HepG2 (cell line): ENCODE measurements around the gene POLA2. TPM values are rescaled to one million over a fixed set of nuclear protein-coding genes. Genes with fewer than 3 reads are reported as not detected.

Experiments
- CHD2 ChIP-seq: IDR thresholded peaks from 2 replicates; pipeline ENCODE4 v1.6.1; 2011; ENCODE audit warnings: low read depth, low read length, improper control_type of control experiment
- FOXK2 ChIP-seq: fragments of 450-650 bp; IDR thresholded peaks from 2 replicates; pipeline ENCODE4 v1.6.1; 2016
- FOXO1 ChIP-seq: sonication (generic); formaldehyde crosslinking; IDR thresholded peaks from 2 replicates; pipeline ENCODE4 v1.4.0; 2020; ENCODE audit warnings: missing genetic modification reagents
- FOXP1 ChIP-seq, 2 experiments: fragments of 450-650 bp in 1 of 2; IDR thresholded peaks; 2 replicates each; pipeline ENCODE4 v1.6.1; 2017 to 2018; ENCODE audit warnings: antibody characterized with exemption in 1 of 2
- HNF4A ChIP-seq: sonication (generic); formaldehyde crosslinking; IDR thresholded peaks from 2 replicates; pipeline ENCODE4 v1.4.0; 2020; ENCODE audit warnings: missing genetic modification reagents
- IRX3 ChIP-seq: sonication (generic); formaldehyde crosslinking; IDR thresholded peaks from 2 replicates; pipeline ENCODE4 v1.8.1; 2023; ENCODE audit warnings: mild to moderate bottlenecking, low read depth, missing genetic modification reagents, borderline replicate concordance
- JUN ChIP-seq: sonication (generic); formaldehyde crosslinking; IDR thresholded peaks from 2 replicates; pipeline ENCODE4 v1.4.0; 2020; ENCODE audit warnings: mild to moderate bottlenecking, missing genetic modification reagents
- PITX1 ChIP-seq: sonication (generic); formaldehyde crosslinking; IDR thresholded peaks from 2 replicates; pipeline ENCODE4 v1.5.1; 2020; ENCODE audit warnings: mild to moderate bottlenecking, missing genetic modification reagents
- POLR2G ChIP-seq: fragments of 200-400 bp; formaldehyde crosslinking; IDR thresholded peaks from 2 replicates; pipeline ENCODE4 v1.6.1; 2018; ENCODE audit warnings: mild to moderate bottlenecking, low read depth, low read length, moderate library complexity
- SIX1 ChIP-seq: sonication (generic); formaldehyde crosslinking; IDR thresholded peaks from 2 replicates; pipeline ENCODE4 v1.4.0; 2020; ENCODE audit warnings: missing genetic modification reagents, borderline replicate concordance
- SNAPC5 ChIP-seq: sonication (generic); formaldehyde crosslinking; IDR thresholded peaks from 2 replicates; pipeline ENCODE4 v1.8.1; 2023; ENCODE audit warnings: mild to moderate bottlenecking, missing genetic modification reagents, borderline replicate concordance
- SP140L ChIP-seq: sonication (generic); formaldehyde crosslinking; IDR thresholded peaks from 2 replicates; pipeline ENCODE4 v1.4.0; 2020; ENCODE audit warnings: missing genetic modification reagents, borderline replicate concordance
- TGIF2 ChIP-seq: IDR thresholded peaks from 2 replicates; pipeline ENCODE4 v1.6.1; 2016; ENCODE audit warnings: control low read depth, missing compliant biosample characterization
- ZBTB3 ChIP-seq: sonication (generic); formaldehyde crosslinking; IDR thresholded peaks from 2 replicates; pipeline ENCODE4 v1.4.0; 2020; ENCODE audit warnings: low read depth, mild to moderate bottlenecking, moderate library complexity, missing genetic modification reagents, borderline replicate concordance
- ZEB1 ChIP-seq: IDR thresholded peaks from 2 replicates; pipeline ENCODE4 v1.6.1; 2012; ENCODE audit warnings: mild to moderate bottlenecking, low read depth, inconsistent platforms; ENCODE audit not compliant: insufficient replicate concordance
- ZFP37 ChIP-seq: sonication (generic); formaldehyde crosslinking; IDR thresholded peaks from 2 replicates; pipeline ENCODE4 v1.4.0; 2020; ENCODE audit warnings: missing genetic modification reagents, borderline replicate concordance
- ZFP41 ChIP-seq: sonication (generic); formaldehyde crosslinking; IDR thresholded peaks from 2 replicates; pipeline ENCODE4 v1.4.0; 2020; ENCODE audit warnings: mild to moderate bottlenecking, missing genetic modification reagents, borderline replicate concordance
- ZFP91 ChIP-seq: sonication (generic); formaldehyde crosslinking; IDR thresholded peaks from 2 replicates; pipeline ENCODE4 v1.9.0; 2022; ENCODE audit warnings: missing genetic modification reagents, mild to moderate bottlenecking, borderline replicate concordance
- ZNF121 ChIP-seq: sonication (generic); formaldehyde crosslinking; IDR thresholded peaks from 2 replicates; pipeline ENCODE4 v1.5.0; 2020; ENCODE audit warnings: mild to moderate bottlenecking, missing genetic modification reagents
- ZNF331 ChIP-seq: sonication (generic); formaldehyde crosslinking; IDR thresholded peaks from 2 replicates; pipeline ENCODE4 v1.4.0; 2020; ENCODE audit warnings: missing genetic modification reagents
- ZNF335 ChIP-seq: sonication (generic); formaldehyde crosslinking; IDR thresholded peaks from 2 replicates; pipeline ENCODE4 v1.4.0; 2020; ENCODE audit warnings: missing genetic modification reagents
- ZNF577 ChIP-seq: sonication (generic); formaldehyde crosslinking; IDR thresholded peaks from 2 replicates; pipeline ENCODE4 v1.4.0; 2020; ENCODE audit warnings: mild to moderate bottlenecking, low read depth, missing genetic modification reagents, borderline replicate concordance
- ZNF580 ChIP-seq: IDR thresholded peaks from 2 replicates; pipeline ENCODE4 v1.6.1; 2016; ENCODE audit warnings: low read depth, borderline replicate concordance
- ZNF713 ChIP-seq: sonication (generic); formaldehyde crosslinking; IDR thresholded peaks from 2 replicates; pipeline ENCODE4 v1.4.0; 2020; ENCODE audit warnings: mild to moderate bottlenecking, missing genetic modification reagents
- ZNF850 ChIP-seq: sonication (generic); formaldehyde crosslinking; conservative IDR thresholded peaks from 2 replicates; pipeline ENCODE4 v1.9.0; 2021; ENCODE audit warnings: mild to moderate bottlenecking, missing genetic modification reagents
- polyA plus RNA-seq, 8 experiments: library from polyadenylated mRNA; depleted of rRNA in 3 of 8; stranded (reverse) in 7 of 8; unstranded in 1 of 8; fragments of >200 nt; fragmentation: Illumina TruSeq in 4 of 8; extraction: Trizol in 4 of 8; gene quantifications; 2 replicates each; pipeline versions ENCODE4 v1.2.1 to v1.2.3, GENCODE V29; 2011 to 2016; ENCODE audit warnings: low read depth in 4 of 8, missing spikeins in 1 of 8, mixed read lengths in 1 of 8; ENCODE audit not compliant: insufficient read depth in 1 of 8
- total RNA-seq, 5 experiments: library from RNA; depleted of rRNA; stranded (reverse); fragments of >200 nt; fragmentation: Illumina TruSeq; extraction: Trizol; gene quantifications; 2 replicates each; pipeline ENCODE4 v1.2.3, GENCODE V29; 2016; ENCODE audit warnings: low read depth in 1 of 5
- TF ChIP-seq, protein P1 (sequence below): IDR thresholded peaks from 2 replicates; pipeline ENCODE4 v1.6.1; 2016; ENCODE audit warnings: low read depth, control low read depth
- TF ChIP-seq, protein P2 (sequence below): sonication (generic); formaldehyde crosslinking; IDR thresholded peaks from 2 replicates; pipeline ENCODE4 v1.8.0; 2022; ENCODE audit warnings: mild to moderate bottlenecking, missing genetic modification reagents, moderate library complexity

POLA2 gene
- total and polyA plus RNA-seq, 2 of the 13 experiments (the other 11 are each of a cell fraction or from before 2014, with no cell fraction given), result 9.7 to 15.6 TPM

- no peak; the same call in 1 of the 2 replicates for TF ChIP-seq FOXO1 (CRISPR knock-in tag)
- TF ChIP-seq ZFP37 (CRISPR knock-in tag), result no peak
- TF ChIP-seq, protein P1, sequence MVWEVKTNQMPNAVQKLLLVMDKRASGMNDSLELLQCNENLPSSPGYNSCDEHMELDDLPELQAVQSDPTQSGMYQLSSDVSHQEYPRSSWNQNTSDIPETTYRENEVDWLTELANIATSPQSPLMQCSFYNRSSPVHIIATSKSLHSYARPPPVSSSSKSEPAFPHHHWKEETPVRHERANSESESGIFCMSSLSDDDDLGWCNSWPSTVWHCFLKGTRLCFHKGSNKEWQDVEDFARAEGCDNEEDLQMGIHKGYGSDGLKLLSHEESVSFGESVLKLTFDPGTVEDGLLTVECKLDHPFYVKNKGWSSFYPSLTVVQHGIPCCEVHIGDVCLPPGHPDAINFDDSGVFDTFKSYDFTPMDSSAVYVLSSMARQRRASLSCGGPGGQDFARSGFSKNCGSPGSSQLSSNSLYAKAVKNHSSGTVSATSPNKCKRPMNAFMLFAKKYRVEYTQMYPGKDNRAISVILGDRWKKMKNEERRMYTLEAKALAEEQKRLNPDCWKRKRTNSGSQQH, result peak; percentile 78; the same call in 1 of the 2 replicates
- peak; percentile 55; the same call in 1 of the 2 replicates for TF ChIP-seq TGIF2
- TF ChIP-seq FOXK2, result no peak
- TF ChIP-seq ZNF713 (CRISPR knock-in tag), result no peak
- TF ChIP-seq ZNF850 (CRISPR knock-in tag), result no peak
- peak; percentile 64 for TF ChIP-seq ZBTB3
- no peak for TF ChIP-seq ZFP41
- no peak for TF ChIP-seq SNAPC5 (CRISPR knock-in tag)
- no peak for TF ChIP-seq ZNF577 (CRISPR knock-in tag)
- TF ChIP-seq FOXP1 (IDR thresholded peaks at IDR 0.05), result no peak
- TF ChIP-seq FOXP1 (CRISPR knock-in tag; IDR thresholded peaks at IDR 0.05), result no peak
- TF ChIP-seq, protein P2, sequence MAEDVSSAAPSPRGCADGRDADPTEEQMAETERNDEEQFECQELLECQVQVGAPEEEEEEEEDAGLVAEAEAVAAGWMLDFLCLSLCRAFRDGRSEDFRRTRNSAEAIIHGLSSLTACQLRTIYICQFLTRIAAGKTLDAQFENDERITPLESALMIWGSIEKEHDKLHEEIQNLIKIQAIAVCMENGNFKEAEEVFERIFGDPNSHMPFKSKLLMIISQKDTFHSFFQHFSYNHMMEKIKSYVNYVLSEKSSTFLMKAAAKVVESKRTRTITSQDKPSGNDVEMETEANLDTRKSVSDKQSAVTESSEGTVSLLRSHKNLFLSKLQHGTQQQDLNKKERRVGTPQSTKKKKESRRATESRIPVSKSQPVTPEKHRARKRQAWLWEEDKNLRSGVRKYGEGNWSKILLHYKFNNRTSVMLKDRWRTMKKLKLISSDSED (CRISPR knock-in tag), result no peak
- TF ChIP-seq SP140L (CRISPR knock-in tag), result no peak
- peak; percentile 72; the same call in 1 of the 2 replicates for TF ChIP-seq CHD2
- peak; percentile 60; the same call in 1 of the 2 replicates for TF ChIP-seq ZFP91
- no peak for TF ChIP-seq HNF4A
- peak; percentile 90 for TF ChIP-seq POLR2G
- TF ChIP-seq JUN, result no peak
- peak; percentile 78 for TF ChIP-seq ZNF580 (CRISPR knock-in tag)
- TF ChIP-seq ZEB1, result no peak
- no peak for TF ChIP-seq ZNF331 (CRISPR knock-in tag)
- TF ChIP-seq ZNF335 (CRISPR knock-in tag), result 0 out of 2 replicates have a peak, but pooled peaks have one; percentile 19
- no peak for TF ChIP-seq IRX3
- no peak for TF ChIP-seq PITX1 (CRISPR knock-in tag)
- no peak for TF ChIP-seq ZNF121 (CRISPR knock-in tag)
- no peak for TF ChIP-seq SIX1 (CRISPR knock-in tag)
These were observed at the start of gene POLA2 (continued) for GRCh38 chr11:65261591-65262380.
